ENCODE results near the gene FBXL4. TPM values are rescaled to one million over a fixed set of nuclear protein-coding genes. Genes with fewer than 3 reads are reported as not detected.

FBXL4 gene
- total RNA-seq, 4 donors from 2014 or later = 33.1 to 49.9 (median 42.8) TPM

- no peaks in the 10 kb centered on the region for H3K9me3 ChIP-seq
- H3K36me3 ChIP-seq = no peaks in the 10 kb centered on the region
- no peak overlapping the region for H3K4me3 ChIP-seq (replicated peaks in 1 of 3)
- DNase-seq = no peak
- TF ChIP-seq POLR2A (IDR thresholded peaks at IDR 0.05) = no peak
- TF ChIP-seq, protein P1, sequence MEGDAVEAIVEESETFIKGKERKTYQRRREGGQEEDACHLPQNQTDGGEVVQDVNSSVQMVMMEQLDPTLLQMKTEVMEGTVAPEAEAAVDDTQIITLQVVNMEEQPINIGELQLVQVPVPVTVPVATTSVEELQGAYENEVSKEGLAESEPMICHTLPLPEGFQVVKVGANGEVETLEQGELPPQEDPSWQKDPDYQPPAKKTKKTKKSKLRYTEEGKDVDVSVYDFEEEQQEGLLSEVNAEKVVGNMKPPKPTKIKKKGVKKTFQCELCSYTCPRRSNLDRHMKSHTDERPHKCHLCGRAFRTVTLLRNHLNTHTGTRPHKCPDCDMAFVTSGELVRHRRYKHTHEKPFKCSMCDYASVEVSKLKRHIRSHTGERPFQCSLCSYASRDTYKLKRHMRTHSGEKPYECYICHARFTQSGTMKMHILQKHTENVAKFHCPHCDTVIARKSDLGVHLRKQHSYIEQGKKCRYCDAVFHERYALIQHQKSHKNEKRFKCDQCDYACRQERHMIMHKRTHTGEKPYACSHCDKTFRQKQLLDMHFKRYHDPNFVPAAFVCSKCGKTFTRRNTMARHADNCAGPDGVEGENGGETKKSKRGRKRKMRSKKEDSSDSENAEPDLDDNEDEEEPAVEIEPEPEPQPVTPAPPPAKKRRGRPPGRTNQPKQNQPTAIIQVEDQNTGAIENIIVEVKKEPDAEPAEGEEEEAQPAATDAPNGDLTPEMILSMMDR (IDR thresholded peaks at IDR 0.05) = no peak
- H3K27ac ChIP-seq = no peak overlapping the region
- H3K4me1 ChIP-seq = no peaks in the 10 kb centered on the region
- intact Hi-C loops (cut with DNase I) = no loop called here
- 90 to 97% methylated on average over 1 of the region's 1 CpG for WGBS, 2 donors
- no peaks in the 10 kb centered on the region for H3K27me3 ChIP-seq
Observed at GRCh38 chr6:98984121-98984520, 36.4 kb upstream of the FBXL4 start.

DNA sequence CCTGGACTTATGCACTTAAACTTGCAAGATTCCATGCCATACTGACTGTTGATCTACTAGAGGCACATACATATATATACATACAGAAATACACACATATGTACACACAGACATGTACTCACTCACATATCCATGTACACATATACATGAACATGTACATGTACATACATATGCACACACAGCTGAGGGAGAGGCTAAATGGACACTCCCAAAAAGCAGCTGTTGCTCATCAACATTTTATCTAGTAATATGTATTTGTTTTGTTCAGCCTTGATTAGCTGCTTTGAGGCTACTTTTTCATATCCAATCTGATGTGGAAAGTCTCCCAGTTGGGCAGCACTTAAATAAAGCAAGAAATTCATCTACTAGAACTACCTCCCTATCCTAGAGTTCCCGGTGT is 33.7 kb upstream of the FBXL4 start:
- Histone ChIP-seq H3K36me3 (no peaks in the 10 kb centered on the region), H3K4me1 (no peaks in the 10 kb centered on the region), H3K9me3 (no peaks in the 10 kb centered on the region), H3K27ac (no peak overlapping the region), H3K27me3 (no peaks in the 10 kb centered on the region), H3K4me3 (replicated peaks in 1 of 3) (no peak overlapping the region)
- TF ChIP-seq, protein P1 (IDR thresholded peaks at IDR 0.05) = no peak
- WGBS, 2 donors = 89 to 100% methylated on average over 1 of the region's 1 CpG
- intact Hi-C loops (cut with DNase I) = no loop called here
- no peak for DNase-seq

- intact Hi-C loops (cut with DNase I) = no loop called here
- no peak for DNase-seq
- H3K4me3 ChIP-seq (replicated peaks in 1 of 3) = no peak overlapping the region
- H3K27ac ChIP-seq = no peak overlapping the region
- no peaks in the 10 kb centered on the region for H3K27me3 ChIP-seq
- no peaks in the 10 kb centered on the region for H3K4me1 ChIP-seq
- no peaks in the 10 kb centered on the region for H3K36me3 ChIP-seq
- WGBS, 2 donors = 80 to 85% methylated on average over 2 of the region's 2 CpGs
- no peak for TF ChIP-seq POLR2A (IDR thresholded peaks at IDR 0.05)
- TF ChIP-seq, protein P1 (IDR thresholded peaks at IDR 0.05) = no peak
- no peaks in the 10 kb centered on the region for H3K9me3 ChIP-seq
Observed at GRCh38 chr6:98980819-98981218, 33.1 kb upstream of the FBXL4 start.

GRCh38 chr6:98977671-98978292 is 30.0 kb upstream of the FBXL4 start:
- H3K4me3 ChIP-seq (replicated peaks in 1 of 3) = no peak overlapping the region
- H3K4me1 ChIP-seq = no peaks in the 10 kb centered on the region
- intact Hi-C loops (cut with DNase I) = no loop called here
- no peak overlapping the region for H3K27ac ChIP-seq
- 48 to 65% methylated on average over 2 of the region's 2 CpGs for WGBS, 2 donors
- no peaks in the 10 kb centered on the region for H3K9me3 ChIP-seq
- TF ChIP-seq, protein P1 (IDR thresholded peaks at IDR 0.05) = no peak
- no peak for TF ChIP-seq POLR2A (IDR thresholded peaks at IDR 0.05)
- no peak for DNase-seq
- no peaks in the 10 kb centered on the region for H3K36me3 ChIP-seq
- no peaks in the 10 kb centered on the region for H3K27me3 ChIP-seq

- no peak overlapping the region for H3K27ac ChIP-seq
- no peak overlapping the region for H3K4me3 ChIP-seq (replicated peaks in 1 of 3)
- DNase-seq = no peak
- H3K36me3 ChIP-seq = no peaks in the 10 kb centered on the region
- 77 to 79% methylated on average over 4 of the region's 4 CpGs for WGBS, 2 donors
- TF ChIP-seq, protein P1 (IDR thresholded peaks at IDR 0.05) = no peak
- TF ChIP-seq POLR2A (IDR thresholded peaks at IDR 0.05) = no peak
- H3K27me3 ChIP-seq = no peaks in the 10 kb centered on the region
- no peaks in the 10 kb centered on the region for H3K4me1 ChIP-seq
- H3K9me3 ChIP-seq = no peaks in the 10 kb centered on the region
- intact Hi-C loops (cut with DNase I) = no loop called here
Observed at GRCh38 chr6:98976674-98977385, 29.1 kb upstream of the FBXL4 start.
